Fibroblast of villous mesenchyme (primary cell): ENCODE data around the gene FUT8. TPM values are rescaled to one million over a fixed set of nuclear protein-coding genes. Genes with fewer than 3 reads are reported as not detected.

Experiments
- DNase-seq: peaks from one replicate; pipeline ENCODE4 v3.0.0-alpha.2; 2010; ENCODE audit warnings: low read depth
- H3K4me3 ChIP-seq: 2 replicates; pipeline ENCODE4 v1.5.1; 2011; ENCODE audit warnings: low read depth, mild to moderate bottlenecking, low read length
- total RNA-seq: library from RNA; depleted of rRNA; stranded (reverse); fragments of >200 nt; gene quantifications from 2 replicates; pipeline ENCODE4 v1.2.3, GENCODE V29; 2012
- TF ChIP-seq, protein P1 (sequence below): IDR thresholded peaks from 2 replicates; pipeline ENCODE4 v1.5.1; 2012; ENCODE audit warnings: low read depth, mild to moderate bottlenecking, low read length; ENCODE audit not compliant: insufficient read depth

The FUT8 gene
- total RNA-seq, 1 donor = 120 TPM

DNA sequence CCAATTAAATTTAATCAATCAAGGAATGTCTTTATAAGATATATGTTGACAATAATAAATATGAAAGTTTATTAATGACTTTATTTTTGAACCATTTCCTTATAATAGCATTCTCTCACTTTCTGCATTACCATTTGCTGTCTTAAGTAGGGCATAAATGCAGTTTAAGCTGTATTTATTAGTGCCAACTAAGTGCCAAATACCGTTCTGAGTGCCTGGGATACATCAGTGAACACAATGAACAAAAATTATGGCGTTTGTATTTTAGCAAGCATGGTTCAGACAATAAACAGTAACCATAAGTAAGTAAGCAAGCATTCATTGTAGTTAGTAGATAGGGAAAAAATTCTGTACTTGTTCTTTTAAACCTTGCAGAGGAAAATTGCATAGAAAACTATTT is 145.8 kb downstream of the FUT8 start:
- TF ChIP-seq, protein P1, sequence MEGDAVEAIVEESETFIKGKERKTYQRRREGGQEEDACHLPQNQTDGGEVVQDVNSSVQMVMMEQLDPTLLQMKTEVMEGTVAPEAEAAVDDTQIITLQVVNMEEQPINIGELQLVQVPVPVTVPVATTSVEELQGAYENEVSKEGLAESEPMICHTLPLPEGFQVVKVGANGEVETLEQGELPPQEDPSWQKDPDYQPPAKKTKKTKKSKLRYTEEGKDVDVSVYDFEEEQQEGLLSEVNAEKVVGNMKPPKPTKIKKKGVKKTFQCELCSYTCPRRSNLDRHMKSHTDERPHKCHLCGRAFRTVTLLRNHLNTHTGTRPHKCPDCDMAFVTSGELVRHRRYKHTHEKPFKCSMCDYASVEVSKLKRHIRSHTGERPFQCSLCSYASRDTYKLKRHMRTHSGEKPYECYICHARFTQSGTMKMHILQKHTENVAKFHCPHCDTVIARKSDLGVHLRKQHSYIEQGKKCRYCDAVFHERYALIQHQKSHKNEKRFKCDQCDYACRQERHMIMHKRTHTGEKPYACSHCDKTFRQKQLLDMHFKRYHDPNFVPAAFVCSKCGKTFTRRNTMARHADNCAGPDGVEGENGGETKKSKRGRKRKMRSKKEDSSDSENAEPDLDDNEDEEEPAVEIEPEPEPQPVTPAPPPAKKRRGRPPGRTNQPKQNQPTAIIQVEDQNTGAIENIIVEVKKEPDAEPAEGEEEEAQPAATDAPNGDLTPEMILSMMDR = no peak
- H3K4me3 ChIP-seq = no peak overlapping the region
- no peak for DNase-seq

GRCh38 chr14:65560340-65561027 is 148.0 kb downstream of the FUT8 start:
- no peak overlapping the region for H3K4me3 ChIP-seq
- TF ChIP-seq, protein P1 = no peak
- DNase-seq = no peak

DNA sequence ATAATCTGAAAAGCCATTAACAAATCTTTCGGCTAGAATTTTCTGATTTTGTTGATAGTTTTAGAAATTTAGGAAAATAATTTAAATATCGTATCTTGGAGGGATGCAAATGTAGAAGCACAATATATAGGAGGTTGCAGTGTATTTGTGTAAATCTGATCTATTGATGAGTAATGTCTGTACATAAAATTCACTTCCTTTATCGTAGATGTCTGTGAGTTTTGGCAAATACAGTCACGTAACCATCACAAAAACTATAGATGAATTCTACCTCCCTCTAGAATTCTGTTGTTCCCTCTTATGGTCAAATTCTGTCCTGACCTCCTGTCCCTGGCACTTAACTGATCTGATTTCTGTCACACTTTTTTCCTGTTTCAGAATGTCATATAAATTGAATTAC is 151.8 kb downstream of the FUT8 start:
- TF ChIP-seq, protein P1 = no peak
- DNase-seq = no peak
- no peak overlapping the region for H3K4me3 ChIP-seq

DNA sequence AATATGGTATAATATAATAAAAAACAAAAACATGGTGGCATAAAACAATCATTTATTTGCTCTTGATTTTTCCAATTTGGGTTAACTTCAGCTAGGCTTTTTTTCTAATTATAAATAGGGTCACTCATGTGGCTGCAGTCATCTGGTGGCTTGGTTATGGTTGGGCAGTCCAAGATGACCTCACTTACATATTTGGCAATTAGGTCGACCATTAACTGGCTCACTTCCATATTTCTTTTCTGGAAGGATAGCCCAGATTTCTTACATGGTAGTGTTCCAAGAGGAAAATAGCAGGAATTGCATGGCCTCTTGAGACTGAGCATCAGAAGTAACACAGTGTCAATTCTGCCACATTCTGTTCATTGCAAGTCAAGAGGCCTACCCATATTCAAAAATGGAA is 153.4 kb downstream of the FUT8 start:
- TF ChIP-seq, protein P1 = no peak

GRCh38 chr14:65566820-65567522 is 154.4 kb downstream of the FUT8 start:
- no peak overlapping the region for H3K4me3 ChIP-seq
- TF ChIP-seq, protein P1 = no peak
- no peak for DNase-seq

More for the DNA sequence above, 153.4 kb downstream of the FUT8 start:
- no peak overlapping the region for H3K4me3 ChIP-seq
- DNase-seq = no peak

DNA sequence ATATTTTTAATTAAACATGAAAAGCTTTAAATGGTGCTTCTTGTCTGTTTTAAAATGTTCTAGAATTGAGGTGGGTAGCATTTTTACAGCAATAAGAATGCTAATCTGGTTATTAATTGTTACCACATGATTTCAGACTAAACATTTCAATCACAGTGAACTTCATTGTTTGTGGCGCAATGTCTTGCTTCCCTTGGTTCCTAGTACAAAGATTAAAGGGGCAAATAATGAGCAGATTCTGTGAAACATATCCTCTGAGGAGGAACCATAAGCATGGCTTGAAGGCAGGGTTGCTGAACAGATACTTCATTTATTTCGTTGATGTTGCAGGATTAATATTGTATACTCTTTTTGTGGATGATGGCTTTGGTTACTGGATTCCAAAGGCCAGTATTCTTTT is 162.1 kb downstream of the FUT8 start:
- no peak for DNase-seq
- H3K4me3 ChIP-seq = no peak overlapping the region
- TF ChIP-seq, protein P1 = no peak
